Progenitor cell of endocrine pancreas (in vitro differentiated cells): ENCODE results near the gene CXADR. TPM values are rescaled to one million over a fixed set of nuclear protein-coding genes. Genes with fewer than 3 reads are reported as not detected.

Experiments
- DNase-seq: peaks from one replicate; pipeline ENCODE4 v3.0.0; 2021; ENCODE audit warnings: low spot score; ENCODE audit not compliant: unreplicated experiment
- H3K27ac Mint-ChIP-seq: 2 replicates; pipeline ENCODE4 v1.8.0; 2021; ENCODE audit warnings: mild to moderate bottlenecking, moderate library complexity, mixed read lengths
- H3K27me3 Mint-ChIP-seq: 2 replicates; pipeline ENCODE4 v1.8.0; 2021; ENCODE audit warnings: mixed read lengths
- H3K36me3 Mint-ChIP-seq: 2 replicates; pipeline ENCODE4 v1.8.0; 2022; ENCODE audit warnings: mixed read lengths; ENCODE audit not compliant: insufficient read depth
- H3K4me1 Mint-ChIP-seq: 2 replicates; pipeline ENCODE4 v1.8.0; 2021; ENCODE audit warnings: low read depth, mixed read lengths
- H3K4me3 Mint-ChIP-seq: 2 replicates; pipeline ENCODE4 v1.8.0; 2021; ENCODE audit warnings: low read depth, mild to moderate bottlenecking, moderate library complexity, mixed read lengths
- H3K9me3 Mint-ChIP-seq: 2 replicates; pipeline ENCODE4 v1.8.0; 2021; ENCODE audit warnings: low read depth, mixed read lengths
- CTCF ChIP-seq: fragments of 200-600 bp; sonication (generic); IDR thresholded peaks from one replicate; pipeline ENCODE4 v1.5.0; 2021; ENCODE audit warnings: antibody characterized with exemption, mild to moderate bottlenecking; ENCODE audit not compliant: unreplicated experiment
- total RNA-seq: library from RNA; stranded (reverse); gene quantifications from 2 replicates; pipeline ENCODE4 v1.2.1, GENCODE V29; 2021

CXADR gene
- total RNA-seq, 1 donor from 2014 or later: 65.9 TPM

GRCh38 chr21:17537299-17537698 lies 24.5 kb downstream of the CXADR start:
- H3K4me1 Mint-ChIP-seq: peaks cover 15% of the 10 kb centered on the region

GRCh38 chr21:17538576-17538975 lies 25.7 kb downstream of the CXADR start:
- DNase-seq: no peak
- H3K4me3 Mint-ChIP-seq: no peak overlapping the region
- H3K27ac Mint-ChIP-seq: no peak overlapping the region
- no peaks in the 10 kb centered on the region for H3K9me3 Mint-ChIP-seq
- peaks cover 13% of the 10 kb centered on the region for H3K36me3 Mint-ChIP-seq
- H3K4me1 Mint-ChIP-seq: peaks cover 20% of the 10 kb centered on the region
- no peak for TF ChIP-seq CTCF
- H3K27me3 Mint-ChIP-seq: no peaks in the 10 kb centered on the region

More at GRCh38 chr21:17537299-17537698, 24.5 kb downstream of the CXADR start:
- peaks cover 13% of the 10 kb centered on the region for H3K36me3 Mint-ChIP-seq
- no peak for TF ChIP-seq CTCF
- H3K27me3 Mint-ChIP-seq: no peaks in the 10 kb centered on the region
- H3K27ac Mint-ChIP-seq: peak overlapping the region; percentile 66
- DNase-seq: no peak
- H3K9me3 Mint-ChIP-seq: no peaks in the 10 kb centered on the region
- H3K4me3 Mint-ChIP-seq: no peak overlapping the region

GRCh38 chr21:17539323-17539722 lies 26.5 kb downstream of the CXADR start:
- Mint-ChIP-seq H3K4me1 (peaks cover 21% of the 10 kb centered on the region), H3K36me3 (peaks cover 13% of the 10 kb centered on the region), H3K27ac (no peak overlapping the region), H3K4me3 (no peak overlapping the region), H3K9me3 (no peaks in the 10 kb centered on the region), H3K27me3 (no peaks in the 10 kb centered on the region)
- TF ChIP-seq CTCF: no peak
- no peak for DNase-seq

GRCh38 chr21:17539743-17540341 lies 27.0 kb downstream of the CXADR start:
- no peak for TF ChIP-seq CTCF
- no peaks in the 10 kb centered on the region for H3K27me3 Mint-ChIP-seq
- H3K27ac Mint-ChIP-seq: no peak overlapping the region
- H3K4me1 Mint-ChIP-seq: peaks cover 24% of the 10 kb centered on the region
- H3K9me3 Mint-ChIP-seq: no peaks in the 10 kb centered on the region
- no peak overlapping the region for H3K4me3 Mint-ChIP-seq
- peaks cover 14% of the 10 kb centered on the region for H3K36me3 Mint-ChIP-seq
- no peak for DNase-seq

GRCh38 chr21:17540530-17540929 lies 27.7 kb downstream of the CXADR start:
- H3K9me3 Mint-ChIP-seq: no peaks in the 10 kb centered on the region
- peaks cover 14% of the 10 kb centered on the region for H3K36me3 Mint-ChIP-seq
- TF ChIP-seq CTCF: no peak
- no peaks in the 10 kb centered on the region for H3K27me3 Mint-ChIP-seq
- no peak overlapping the region for H3K4me3 Mint-ChIP-seq
- peaks cover 24% of the 10 kb centered on the region for H3K4me1 Mint-ChIP-seq
- H3K27ac Mint-ChIP-seq: no peak overlapping the region
- DNase-seq: no peak
